Hepatocyte (in vitro differentiated cells): Measurements from ENCODE around the gene PMP22. TPM values are rescaled to one million over a fixed set of nuclear protein-coding genes. Genes with fewer than 3 reads are reported as not detected.
A peak's percentile ranks its signal among the peaks of the same experiment; 100 is the strongest.

ENCODE experiments used
- DNase-seq: peaks from one replicate; pipeline ENCODE4 v3.0.0-alpha.2; 2016; ENCODE audit warnings: low spot score
- H2AFZ ChIP-seq: fragments of 200-600 bp; sonication (generic); 2 replicates; pipeline ENCODE4 v1.6.0; 2016; ENCODE audit warnings: antibody characterized with exemption, mild to moderate bottlenecking
- H3K27ac ChIP-seq: fragments of 200-600 bp; sonication (generic); 2 replicates; pipeline ENCODE4 v1.5.1; 2016; ENCODE audit warnings: mild to moderate bottlenecking
- H3K27me3 ChIP-seq: fragments of 200-600 bp; sonication (generic); 2 replicates; pipeline ENCODE4 v1.6.1; 2016
- H3K36me3 ChIP-seq: fragments of 200-600 bp; sonication (generic); replicated peaks from 2 replicates; pipeline ENCODE4 v1.5.1; 2016; ENCODE audit warnings: low read depth; ENCODE audit not compliant: insufficient read depth
- H3K4me1 ChIP-seq: fragments of 200-600 bp; sonication (generic); 2 replicates; pipeline ENCODE4 v1.5.1; 2016; ENCODE audit warnings: mild to moderate bottlenecking, moderate library complexity; ENCODE audit not compliant: insufficient read depth
- H3K4me2 ChIP-seq: fragments of 200-600 bp; sonication (generic); 2 replicates; pipeline ENCODE4 v1.6.0; 2016
- H3K4me3 ChIP-seq: fragments of 200-600 bp; sonication (generic); 2 replicates; pipeline ENCODE4 v1.5.1; 2016; ENCODE audit warnings: mild to moderate bottlenecking
- H3K79me2 ChIP-seq: fragments of 200-600 bp; sonication (generic); 2 replicates; pipeline ENCODE4 v1.6.0; 2017; ENCODE audit warnings: mild to moderate bottlenecking
- H3K9me2 ChIP-seq: fragments of 200-600 bp; sonication (generic); replicated peaks from 2 replicates; pipeline ENCODE4 v1.6.0; 2017; ENCODE audit warnings: mild to moderate bottlenecking; ENCODE audit not compliant: insufficient read depth
- H3K9me3 ChIP-seq: fragments of 200-600 bp; sonication (generic); 2 replicates; pipeline ENCODE4 v1.5.1; 2016; ENCODE audit warnings: low read depth, mild to moderate bottlenecking
- H4K20me1 ChIP-seq: fragments of 200-600 bp; sonication (generic); 2 replicates; pipeline ENCODE4 v1.6.0; 2016; ENCODE audit warnings: mild to moderate bottlenecking; ENCODE audit not compliant: insufficient read depth, poor library complexity, severe bottlenecking
- CTCF ChIP-seq: fragments of 200-600 bp; sonication (generic); IDR thresholded peaks from 2 replicates; pipeline ENCODE4 v1.5.1; 2016; ENCODE audit warnings: antibody characterized with exemption, mild to moderate bottlenecking; ENCODE audit not compliant: poor library complexity
- EZH2 ChIP-seq: fragments of 200-600 bp; sonication (generic); IDR thresholded peaks from 2 replicates; pipeline ENCODE4 v1.6.1; 2016; ENCODE audit warnings: antibody characterized with exemption, mild to moderate bottlenecking, borderline replicate concordance
- EZH2phosphoT487 ChIP-seq: fragments of 200-600 bp; sonication (generic); IDR thresholded peaks from one replicate; pipeline ENCODE4 v1.6.1; 2018; ENCODE audit warnings: antibody characterized with exemption, mild to moderate bottlenecking, low read depth, moderate library complexity; ENCODE audit not compliant: unreplicated experiment, severe bottlenecking
- WGBS: methylation state at CpG from one replicate; pipeline ENCODE4 v1.1.6; 2016; ENCODE audit warnings: low lambda C conversion rate; ENCODE audit errors: missing lambda C conversion rate; 5-methylcytosine and 5-hydroxymethylcytosine counted together
- polyA plus RNA-seq: library from polyadenylated mRNA; unstranded; fragments of >200 nt; fragmentation: Nextera tagmentation; extraction: Ambion mirVana; gene quantifications from 2 replicates; pipeline ENCODE4 v1.2.1, GENCODE V29; 2016
- total RNA-seq: library from RNA; depleted of rRNA; stranded (reverse); fragments of >200 nt; gene quantifications from 2 replicates; pipeline ENCODE4 v1.2.3, GENCODE V29; 2014

The PMP22 gene
- total and polyA plus RNA-seq, 2 experiments from 2014 or later = 111 to 163 TPM

- WGBS = 91% methylated on average over 3 of the region's 3 CpGs
- Histone ChIP-seq H4K20me1 (no peaks in the 10 kb centered on the region), H3K4me3 (no peak overlapping the region), H3K36me3 (no peaks in the 10 kb centered on the region), H3K27me3 (no peaks in the 10 kb centered on the region), H2AFZ (no peak overlapping the region), H3K9me3 (no peaks in the 10 kb centered on the region), H3K4me1 (no peaks in the 10 kb centered on the region), H3K9me2 (no peaks in the 10 kb centered on the region), H3K79me2 (no peaks in the 10 kb centered on the region), H3K27ac (no peak overlapping the region), H3K4me2 (no peak overlapping the region)
- DNase-seq = no peak
- TF ChIP-seq EZH2phosphoT487 = no peak
- no peak for TF ChIP-seq EZH2
- TF ChIP-seq CTCF = no peak
Observed at GRCh38 chr17:15197229-15197628, 67.9 kb downstream of the PMP22 start.

GRCh38 chr17:15194859-15195277 lies 70.3 kb downstream of the PMP22 start:
- WGBS = 50% methylated on average over 1 of the region's 1 CpG
- no peaks in the 10 kb centered on the region for H3K36me3 ChIP-seq

GRCh38 chr17:15185625-15185991 lies 79.5 kb downstream of the PMP22 start:
- Histone ChIP-seq H3K27ac (peak overlapping the region; percentile 63), H4K20me1 (no peaks in the 10 kb centered on the region), H3K36me3 (no peaks in the 10 kb centered on the region), H3K9me3 (no peaks in the 10 kb centered on the region), H3K27me3 (no peaks in the 10 kb centered on the region), H2AFZ (no peak overlapping the region), H3K9me2 (no peaks in the 10 kb centered on the region), H3K4me3 (no peak overlapping the region), H3K4me1 (no peaks in the 10 kb centered on the region), H3K79me2 (no peaks in the 10 kb centered on the region), H3K4me2 (peak overlapping the region; percentile 15)
- WGBS = 30% methylated on average over 4 of the region's 4 CpGs
- DNase-seq = peak; percentile 58
- TF ChIP-seq CTCF (no peak), EZH2phosphoT487 (no peak), EZH2 (no peak)

More at GRCh38 chr17:15194859-15195277, 70.3 kb downstream of the PMP22 start:
- no peak for DNase-seq
- Histone ChIP-seq H3K27me3 (no peaks in the 10 kb centered on the region), H3K9me3 (no peaks in the 10 kb centered on the region), H3K9me2 (no peaks in the 10 kb centered on the region), H3K4me3 (no peak overlapping the region), H3K27ac (no peak overlapping the region), H3K4me1 (no peaks in the 10 kb centered on the region), H3K4me2 (no peak overlapping the region), H4K20me1 (no peaks in the 10 kb centered on the region), H2AFZ (no peak overlapping the region), H3K79me2 (no peaks in the 10 kb centered on the region)
- TF ChIP-seq CTCF = no peak
- TF ChIP-seq EZH2phosphoT487 = no peak
- TF ChIP-seq EZH2 = no peak
